Dermis microvascular lymphatic vessel endothelial cell (primary cell): Measurements from ENCODE around the gene NAA50. TPM values are rescaled to one million over a fixed set of nuclear protein-coding genes. Genes with fewer than 3 reads are reported as not detected.

Source experiments
- DNase-seq, 2 donors: peaks; one replicate each; pipeline versions ENCODE4 v3.0.0 to v3.0.0-alpha.2; 2010; ENCODE audit warnings: low read depth in 2 of 2
- total RNA-seq: library from RNA; depleted of rRNA; stranded (reverse); fragments of >200 nt; gene quantifications from 2 replicates; pipeline ENCODE4 v1.2.1, GENCODE V29; 2014

The NAA50 gene
- total RNA-seq, 1 donor from 2014 or later: 174 TPM

GRCh38 chr3:113743006-113743630, 2.9 kb downstream of the NAA50 start:
- no peak for DNase-seq

- DNase-seq: no peak
These were observed 4.4 kb downstream of the NAA50 start for GRCh38 chr3:113741620-113742019.

GRCh38 chr3:113741086-113741485, 5.0 kb downstream of the NAA50 start:
- DNase-seq: no peak

GRCh38 chr3:113736548-113737089, 9.4 kb downstream of the NAA50 start:
- peak; percentile 57 to 69 for DNase-seq

GRCh38 chr3:113731694-113732093, 14.4 kb downstream of the NAA50 start:
- DNase-seq: no peak

GRCh38 chr3:113730550-113730949, 15.5 kb downstream of the NAA50 start:
- DNase-seq: no peak

GRCh38 chr3:113728661-113729060, 17.4 kb downstream of the NAA50 start:
- DNase-seq: no peak

- no peak for DNase-seq
These were observed 24.4 kb downstream of the NAA50 start for GRCh38 chr3:113721636-113722035.

- no peak for DNase-seq
These were observed 26.3 kb downstream of the NAA50 start for GRCh38 chr3:113719758-113720157.

- no peak for DNase-seq
These were observed 26.8 kb downstream of the NAA50 start for GRCh38 chr3:113719294-113719693.

GRCh38 chr3:113717818-113718217, 28.2 kb downstream of the NAA50 start:
- DNase-seq: no peak

- no peak for DNase-seq
These were observed 28.7 kb downstream of the NAA50 start for GRCh38 chr3:113717308-113717707.

- DNase-seq: no peak
These were observed 31.3 kb downstream of the NAA50 start for GRCh38 chr3:113714702-113715101.

- peak in 1 of 2 donors; percentile 10 for DNase-seq
These were observed 33.9 kb downstream of the NAA50 start for GRCh38 chr3:113712129-113712528.

GRCh38 chr3:113707835-113708234, 38.2 kb downstream of the NAA50 start:
- no peak for DNase-seq

- DNase-seq: no peak
These were observed 47.1 kb downstream of the NAA50 start for GRCh38 chr3:113698956-113699355.

- DNase-seq: no peak
These were observed 47.8 kb downstream of the NAA50 start for GRCh38 chr3:113698213-113698742.

GRCh38 chr3:113697500-113698090, 48.5 kb downstream of the NAA50 start:
- peak in 1 of 2 donors; percentile 17 for DNase-seq

GRCh38 chr3:113696658-113697499, 49.2 kb downstream of the NAA50 start:
- peak; percentile 95 to 99 for DNase-seq

- peak in 1 of 2 donors; percentile 74 for DNase-seq
These were observed 50.0 kb downstream of the NAA50 start, which contains the start of gene USF3 for GRCh38 chr3:113695786-113696645. TSS of gene USF3 (minus strand) at chr3:113696642. CDS start at chr3:113674878, 21,764 bp downstream.

- DNase-seq: no peak
These were observed 50.6 kb downstream of the NAA50 start for GRCh38 chr3:113695431-113695785.
